Activated CD8-positive, alpha-beta memory T cell treated with anti-CD3 and anti-CD28 coated beads, Interleukin-2, amount 50 U/mL, for 4 hours (primary cell): Measurements from ENCODE around the gene FAM229A.
"Not testable (repeated sequence)": the region's sequence is repeated elsewhere in the genome, so short reads cannot be mapped to it uniquely, and the experiment has no call there.

ENCODE experiments used
- DNase-seq: peaks from one replicate; pipeline ENCODE4 v3.0.0-alpha.2; 2020

FAM229A gene, protein sequence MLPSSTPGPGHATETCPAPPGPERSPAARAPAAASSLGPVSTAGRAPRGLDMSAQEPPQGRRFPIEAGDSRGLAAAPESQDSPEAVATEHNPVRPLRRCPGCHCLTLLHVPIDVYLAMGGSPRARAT

DNA sequence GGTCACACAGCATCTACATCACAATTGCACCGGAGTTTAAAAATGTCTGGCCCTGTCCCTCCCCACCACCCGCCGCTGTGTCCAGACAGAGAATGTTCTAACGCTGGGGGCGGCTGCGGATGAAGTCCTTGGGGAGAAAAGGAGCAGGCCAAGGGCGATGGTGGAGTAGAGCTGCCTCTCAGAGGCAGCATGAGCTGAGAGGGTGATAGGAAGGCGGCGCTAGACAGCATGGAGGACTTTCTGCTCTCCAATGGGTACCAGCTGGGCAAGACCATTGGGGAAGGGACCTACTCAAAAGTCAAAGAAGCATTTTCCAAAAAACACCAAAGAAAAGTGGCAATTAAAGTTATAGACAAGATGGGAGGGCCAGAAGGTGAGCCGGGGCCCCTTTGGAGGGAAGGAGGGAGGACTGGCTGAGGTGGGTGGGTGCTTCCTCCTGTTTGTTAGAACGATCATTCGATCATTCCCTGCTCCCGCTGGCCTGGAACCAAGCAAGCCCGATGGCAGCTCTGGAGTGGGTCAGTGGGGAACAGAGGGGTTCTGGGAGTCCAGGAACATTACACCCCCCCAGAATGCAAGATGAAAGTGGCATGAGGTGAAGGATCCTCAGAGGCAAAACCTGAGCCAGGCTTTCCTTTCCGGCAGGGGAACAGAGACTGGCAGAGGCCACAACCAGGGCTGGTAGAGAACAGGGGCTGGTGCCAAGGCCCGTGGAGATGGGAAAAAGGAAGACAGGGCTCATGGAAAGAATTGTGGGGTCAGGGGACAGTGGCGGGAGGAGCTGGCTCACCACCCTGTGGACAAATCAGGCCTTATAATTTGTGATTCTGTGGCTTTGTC lies at the start of gene FAM229A, which contains the start of gene TSSK3:
FAM229A (minus strand) TSS at position 12 of the 840 bp plus-strand sequence. CDS start 394 bp downstream, outside the sequence.
TSSK3 (plus strand) TSS at position 66 of the 840 bp plus-strand sequence; CDS start at position 229, 163 bp downstream.
- no peak for DNase-seq

DNA sequence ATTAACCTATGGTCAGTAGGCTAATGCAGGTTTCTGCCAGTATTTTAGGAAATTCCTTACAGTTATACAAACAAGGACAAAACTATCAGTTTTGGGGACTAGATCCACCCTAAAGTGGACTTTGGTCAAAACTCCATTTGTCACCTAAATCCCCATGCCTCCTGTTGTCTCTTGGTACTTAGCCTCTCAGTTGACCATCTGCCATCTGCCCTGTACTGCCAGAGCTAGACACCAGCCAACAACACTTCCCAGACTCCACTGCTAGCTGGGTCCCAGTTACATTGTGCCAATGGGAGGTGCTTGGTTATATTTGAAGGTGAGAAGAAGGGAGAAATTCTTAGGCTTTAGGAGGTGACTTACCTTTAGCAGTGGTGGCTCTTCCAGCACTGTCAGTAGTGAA lies 49.0 kb upstream of the FAM229A start:
- no peak for DNase-seq

DNA sequence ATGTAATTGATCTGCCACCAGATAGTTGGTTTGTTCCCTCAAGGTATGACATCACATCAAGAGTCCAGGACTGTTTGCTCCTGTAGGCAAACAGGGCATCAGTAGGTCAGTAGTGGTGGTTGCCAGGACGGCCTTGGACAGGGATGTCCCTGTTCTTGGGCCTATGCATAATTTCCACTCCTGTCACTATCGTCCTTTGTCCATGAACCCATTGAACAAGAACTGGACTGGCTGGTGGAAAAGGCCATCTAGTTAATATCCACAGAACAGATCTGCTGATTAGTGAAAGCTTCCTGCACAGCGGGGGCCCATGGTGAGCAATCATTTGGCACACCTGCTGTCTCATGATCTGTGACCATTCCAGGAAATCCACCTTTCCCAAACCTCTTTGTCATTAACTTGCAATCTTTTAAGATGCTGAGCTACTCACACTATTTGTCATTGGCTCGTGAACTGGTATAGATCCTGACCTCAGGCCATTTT lies 44.4 kb upstream of the FAM229A start:
- DNase-seq = no peak

DNA sequence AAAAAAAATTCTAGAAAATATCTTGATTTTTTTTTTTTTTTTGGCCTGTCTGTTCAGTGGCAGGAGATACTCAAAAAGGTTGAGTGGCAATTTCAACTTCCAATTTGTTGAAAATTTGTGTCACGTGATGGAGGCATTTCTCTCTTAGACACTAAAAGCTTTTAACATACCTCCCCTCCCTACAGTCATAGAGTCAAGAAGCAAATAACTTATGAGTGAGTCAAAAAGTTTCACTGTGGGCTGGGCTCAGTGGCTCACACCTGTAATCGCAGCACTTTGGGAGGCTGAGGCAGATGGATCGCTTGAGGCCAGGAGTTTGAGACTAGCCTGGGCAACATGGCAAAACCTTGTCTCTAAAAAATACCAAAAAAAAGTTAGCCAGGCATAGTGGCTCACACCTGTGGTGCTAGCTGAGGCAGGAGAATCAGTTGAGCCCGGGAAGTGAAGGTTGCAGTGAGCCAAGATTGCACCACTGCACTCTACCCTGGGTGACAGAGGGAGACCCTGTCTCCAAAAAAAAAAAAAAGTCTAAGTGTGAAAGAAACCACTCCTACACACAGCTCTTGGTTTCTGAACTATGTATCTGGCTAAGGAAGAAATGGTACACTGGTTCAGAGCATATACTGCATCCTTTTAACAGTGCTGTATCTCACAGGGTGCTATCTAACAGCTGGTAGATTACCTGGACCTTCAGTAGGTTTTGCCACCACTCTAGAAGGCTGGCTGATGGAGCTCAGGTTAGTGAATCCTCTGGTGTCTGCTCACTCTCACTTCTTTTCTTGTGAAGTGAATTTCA lies 43.6 kb upstream of the FAM229A start:
- DNase-seq = no peak

DNA sequence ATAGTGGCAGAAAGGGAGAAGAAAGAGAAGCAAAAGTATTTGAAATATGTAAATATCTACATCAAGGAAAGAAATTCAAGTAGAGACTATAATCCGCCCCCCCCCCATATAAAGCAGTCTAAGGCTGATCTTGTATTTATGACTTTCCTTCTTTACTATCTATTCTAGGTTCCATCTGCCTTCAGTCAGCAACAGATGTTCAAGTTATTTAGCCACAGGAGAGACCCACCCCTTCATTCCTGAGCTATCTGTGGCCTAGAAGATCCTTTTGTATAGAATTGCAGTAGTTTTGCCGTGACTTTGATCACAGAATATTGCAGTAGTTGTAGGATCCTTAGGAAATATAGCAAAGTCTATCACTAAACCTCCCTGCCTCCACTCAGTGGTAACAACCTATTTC lies 42.7 kb upstream of the FAM229A start:
- DNase-seq = no peak

DNA sequence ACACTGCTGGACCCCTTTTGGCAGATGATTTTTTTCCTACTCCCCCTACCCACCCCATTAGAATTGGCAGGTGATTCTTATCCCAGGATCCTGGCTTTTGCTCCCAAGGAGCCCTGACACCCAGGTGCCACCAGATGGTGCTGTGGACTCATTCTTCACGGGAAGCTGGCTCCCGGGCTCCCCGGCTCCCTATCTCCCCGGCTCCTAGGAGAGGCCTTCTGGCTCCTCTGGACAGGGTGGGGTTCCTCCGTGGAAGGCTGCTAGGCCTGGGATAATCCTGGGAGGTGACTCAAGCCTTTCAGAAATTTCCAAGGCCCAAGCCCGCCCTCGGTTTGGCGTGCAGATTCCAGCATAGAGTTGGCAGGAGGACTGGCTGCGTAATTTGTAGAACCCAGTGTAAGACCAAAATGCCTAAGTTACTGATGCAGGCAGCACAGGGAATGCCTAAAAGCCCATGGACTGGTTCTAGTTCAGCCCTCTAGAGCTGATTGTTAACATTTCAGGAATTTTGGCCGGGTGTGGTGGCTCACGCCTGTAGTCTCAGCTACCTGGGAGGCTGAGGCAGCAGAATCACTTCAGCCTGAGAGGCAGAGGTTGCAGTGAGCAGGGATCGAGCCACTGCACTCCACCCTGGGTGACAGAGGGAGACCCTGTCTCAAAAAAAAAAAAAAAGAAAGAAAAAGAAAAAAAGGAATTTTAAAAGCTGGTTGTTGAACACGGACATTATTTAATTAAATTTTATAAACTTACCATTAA lies 38.8 kb upstream of the FAM229A start:
- DNase-seq = peak; percentile 43

DNA sequence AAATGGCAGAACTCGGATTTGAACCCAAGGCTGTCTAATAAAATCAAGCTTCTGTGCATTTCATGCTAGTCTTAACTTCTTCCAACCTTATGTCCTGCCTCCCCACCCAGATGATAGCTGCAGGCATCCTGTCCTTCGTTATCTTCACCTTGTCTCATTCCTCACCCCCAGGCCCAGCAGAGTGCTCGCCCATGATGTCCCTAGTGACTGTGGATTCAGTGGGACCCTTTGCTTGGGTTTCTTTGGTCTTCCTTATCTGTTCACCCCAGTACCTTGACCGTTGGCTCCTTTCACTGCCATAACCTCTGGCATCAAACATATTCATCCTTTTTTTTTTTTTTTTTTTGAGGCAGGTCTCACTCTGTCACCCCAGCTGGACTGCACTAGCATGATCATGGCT lies 37.6 kb upstream of the FAM229A start:
- DNase-seq = no peak

DNA sequence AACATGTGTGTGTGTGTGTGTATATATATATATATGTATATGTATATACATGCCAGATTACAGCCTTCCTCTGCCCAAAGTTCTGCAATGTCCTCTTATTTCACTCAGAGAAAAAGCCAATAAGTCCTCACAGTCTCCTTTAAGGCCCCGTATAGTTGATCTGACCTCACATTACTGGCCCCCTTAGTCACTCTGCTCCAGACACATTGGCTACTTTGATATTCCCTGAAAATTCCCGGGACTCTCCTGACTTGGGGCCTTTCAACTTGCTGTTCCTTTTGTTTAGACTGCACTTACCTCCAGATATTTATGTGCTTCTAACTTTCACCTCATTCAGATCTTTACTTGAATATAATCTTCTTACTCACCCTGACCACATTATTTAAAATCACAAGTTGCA lies 36.1 kb upstream of the FAM229A start:
- no peak for DNase-seq

DNA sequence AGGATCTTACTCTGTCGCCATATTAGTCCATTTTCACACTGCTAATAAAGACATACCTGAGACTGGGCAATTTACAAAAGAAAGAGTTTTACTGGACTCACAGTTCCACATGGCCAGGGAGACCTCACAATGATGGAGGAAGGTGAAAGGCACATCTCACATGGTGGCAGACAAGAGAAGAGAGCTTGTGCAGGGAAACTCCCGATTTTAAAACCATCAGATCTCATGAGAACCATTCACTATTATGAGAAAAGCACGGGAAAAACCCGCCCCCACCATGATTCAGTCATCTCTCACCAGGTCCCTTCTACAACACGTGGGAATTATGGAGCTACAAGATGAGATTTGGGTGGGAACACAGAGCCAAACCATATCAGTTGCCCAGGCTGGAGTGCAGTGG lies 34.2 kb upstream of the FAM229A start:
- not testable (repeated sequence) for DNase-seq

DNA sequence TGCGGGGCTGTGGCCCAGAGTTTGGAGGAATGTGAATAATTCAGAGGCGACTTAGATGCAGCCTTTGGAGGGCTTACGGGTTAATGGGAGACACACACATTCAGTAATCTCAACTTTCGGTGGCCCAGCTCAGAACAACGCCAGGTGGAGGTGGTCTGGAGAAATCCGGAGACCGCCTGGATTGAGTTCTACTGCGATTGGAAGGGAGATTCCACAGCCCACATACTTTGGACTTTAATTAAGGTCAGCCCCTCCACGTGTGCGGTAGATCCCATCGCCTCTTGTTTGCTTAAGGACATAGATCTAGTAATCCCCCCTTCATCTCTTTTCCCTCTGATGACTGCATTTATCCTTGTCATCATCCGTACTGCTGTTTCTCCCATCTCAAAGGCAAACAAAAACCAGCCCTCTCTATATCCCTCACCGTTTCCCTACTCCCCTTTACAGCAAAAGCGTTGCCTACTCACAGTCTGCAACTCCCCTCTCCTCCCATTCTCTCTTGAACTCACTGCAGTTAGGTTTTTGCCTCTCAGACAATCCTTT lies 32.7 kb upstream of the FAM229A start:
- no peak for DNase-seq

DNA sequence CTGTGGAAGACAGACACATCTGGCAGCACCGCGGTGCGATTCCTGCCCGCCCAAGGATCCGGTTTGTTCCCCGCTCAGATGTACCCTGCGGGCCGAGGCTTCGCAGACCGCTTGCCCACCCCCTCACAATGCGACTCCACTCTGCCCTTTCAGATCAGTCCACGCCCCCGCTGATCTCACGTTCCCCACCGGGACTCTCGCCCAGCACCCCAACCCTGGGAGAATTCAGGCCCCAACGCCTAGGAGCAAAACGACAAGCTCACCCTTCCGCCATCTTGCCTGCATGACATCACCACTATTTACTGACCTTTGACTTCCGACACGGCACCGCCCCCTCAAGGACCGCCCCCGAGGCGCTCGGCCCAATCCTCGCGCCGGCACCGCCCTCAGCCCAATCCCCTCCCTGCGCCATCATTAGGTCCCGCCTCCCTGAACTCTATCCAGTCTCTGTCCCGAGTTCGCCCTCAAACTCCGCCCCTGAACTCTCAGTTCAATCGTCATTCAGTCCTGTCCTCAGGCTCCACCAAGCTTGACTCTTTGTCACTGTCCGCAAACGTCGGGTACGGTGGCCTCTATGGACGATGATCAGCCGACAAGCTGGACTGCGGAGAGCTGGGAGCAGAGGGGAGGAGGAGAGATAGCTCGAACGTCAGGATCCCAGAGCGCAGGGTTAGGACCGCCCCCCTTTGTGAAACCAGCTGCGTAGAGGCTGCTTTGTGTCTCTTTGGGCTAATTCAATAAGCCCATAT lies 32.0 kb upstream of the FAM229A start, which contains the start of gene BSDC1:
BSDC1 (minus strand) TSS at position 301 of the 749 bp plus-strand sequence; CDS start at position 274, 27 bp downstream.
- DNase-seq = peak; percentile 98

DNA sequence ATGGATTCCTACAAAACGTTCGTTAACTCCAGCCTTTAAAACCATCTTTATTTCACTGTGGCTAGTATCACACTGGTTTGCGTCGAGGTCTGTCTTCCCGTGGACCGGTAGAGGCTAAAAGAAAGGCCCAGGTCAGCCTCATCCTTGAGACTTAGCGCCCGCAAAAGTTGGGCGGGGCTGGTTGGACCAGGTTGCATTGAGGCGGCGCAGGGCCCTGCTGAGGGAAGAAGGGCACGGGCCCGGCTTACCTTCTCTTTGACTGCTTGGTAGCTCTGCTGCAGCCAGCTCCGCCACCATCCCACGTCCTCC lies 31.5 kb upstream of the FAM229A start:
- DNase-seq = no peak

DNA sequence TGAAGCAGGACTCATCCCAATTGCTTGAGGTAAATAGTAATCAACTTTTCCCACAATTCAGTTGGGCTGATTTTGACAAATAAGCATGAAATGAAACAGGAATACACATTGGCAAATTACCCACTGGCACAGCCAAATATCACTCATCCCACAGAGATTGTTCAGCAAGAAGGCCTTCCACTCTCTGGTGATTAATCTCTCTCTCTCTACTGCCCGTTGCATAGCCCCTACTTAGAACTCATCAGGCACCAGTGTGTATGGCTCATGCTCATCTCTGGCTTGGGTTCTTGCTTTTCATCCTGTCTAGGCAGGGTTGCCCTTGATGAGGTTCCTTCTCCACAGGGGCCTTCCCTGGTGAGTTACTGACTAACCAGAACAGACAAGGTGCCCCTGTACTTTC lies 30.9 kb upstream of the FAM229A start:
- DNase-seq = no peak

DNA sequence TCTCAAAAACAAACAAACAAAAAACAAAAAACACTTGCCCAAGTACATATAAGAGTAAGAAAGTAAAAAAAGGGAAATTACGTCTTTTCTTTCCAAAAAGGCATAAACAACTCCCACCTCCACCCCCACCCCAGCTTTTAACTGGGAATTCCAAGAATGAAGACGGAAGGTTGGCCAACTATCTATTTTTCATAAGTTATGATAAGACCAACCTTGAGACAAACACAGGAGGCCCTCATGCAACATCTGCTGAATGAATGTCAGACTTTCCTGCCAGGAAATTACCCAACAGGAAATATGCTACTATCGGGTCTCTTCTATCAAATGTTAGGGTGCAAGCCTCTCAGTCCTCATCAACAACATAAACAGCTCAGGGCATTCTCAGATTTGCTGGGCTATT lies 30.0 kb upstream of the FAM229A start:
- no peak for DNase-seq

DNA sequence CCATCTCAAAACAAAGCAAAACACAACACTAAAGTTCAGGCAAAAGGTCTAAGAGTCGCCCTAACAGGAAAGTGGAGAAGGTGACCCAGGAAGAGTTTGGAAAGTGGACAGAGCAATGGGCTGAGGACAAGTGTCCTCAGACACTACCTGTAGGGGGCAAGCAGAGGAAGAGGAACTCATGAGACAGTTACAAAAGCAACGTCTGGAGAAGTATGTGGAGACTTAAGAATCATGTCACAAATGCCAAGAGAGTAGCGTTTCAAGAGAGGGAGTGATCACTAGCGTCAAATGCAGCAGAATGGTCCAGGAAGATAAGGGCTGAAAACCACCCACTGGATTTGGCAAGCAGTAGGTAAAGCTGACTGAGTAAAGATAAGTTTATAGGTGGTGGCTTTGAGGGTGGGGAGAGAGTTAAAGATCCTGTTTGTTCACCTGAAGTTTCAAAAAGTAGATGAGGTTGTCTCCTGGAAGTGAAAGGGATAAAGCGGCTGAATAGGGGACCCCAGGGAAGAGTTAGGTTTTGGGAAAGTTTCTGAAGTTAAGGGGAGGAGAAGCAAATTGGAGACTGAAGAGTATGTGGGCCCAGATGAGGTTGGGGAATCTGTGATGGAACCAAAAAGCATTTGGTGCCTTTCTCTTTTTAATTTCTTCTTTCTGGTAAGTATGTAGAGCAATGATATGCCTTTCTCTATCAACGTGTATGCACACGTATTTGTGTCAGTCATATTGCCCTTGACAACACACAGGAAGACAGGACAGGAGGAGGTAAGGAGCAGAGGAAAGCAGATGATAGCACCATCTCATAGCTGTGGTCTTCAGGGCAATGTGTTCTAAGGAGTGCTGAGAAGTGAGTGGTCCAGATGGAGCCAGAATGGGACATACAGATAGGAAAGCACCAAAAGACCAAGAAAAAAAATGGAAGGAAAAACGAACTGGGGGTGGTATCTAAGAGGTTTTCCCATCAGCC lies 28.9 kb upstream of the FAM229A start:
- no peak for DNase-seq

DNA sequence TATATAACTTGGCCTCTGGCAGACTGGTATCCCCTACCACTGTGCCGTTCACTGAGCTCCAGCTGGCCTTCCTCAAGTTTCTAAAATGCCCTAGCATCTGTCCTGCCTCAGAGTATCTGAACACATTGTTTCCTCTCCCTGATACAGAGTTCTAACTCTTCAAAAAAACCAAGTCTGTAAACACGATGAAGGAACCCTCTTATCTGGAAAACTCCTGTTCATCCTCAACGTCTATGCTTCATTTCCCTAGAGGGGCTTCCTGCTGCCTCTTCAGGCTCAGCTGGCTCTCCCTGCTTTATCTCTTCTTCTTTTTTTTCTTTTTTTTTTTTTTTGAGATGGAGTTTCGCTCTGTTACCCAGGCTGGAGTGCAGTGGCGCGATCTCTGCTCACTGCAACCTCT lies 26.4 kb upstream of the FAM229A start:
- no peak for DNase-seq

DNA sequence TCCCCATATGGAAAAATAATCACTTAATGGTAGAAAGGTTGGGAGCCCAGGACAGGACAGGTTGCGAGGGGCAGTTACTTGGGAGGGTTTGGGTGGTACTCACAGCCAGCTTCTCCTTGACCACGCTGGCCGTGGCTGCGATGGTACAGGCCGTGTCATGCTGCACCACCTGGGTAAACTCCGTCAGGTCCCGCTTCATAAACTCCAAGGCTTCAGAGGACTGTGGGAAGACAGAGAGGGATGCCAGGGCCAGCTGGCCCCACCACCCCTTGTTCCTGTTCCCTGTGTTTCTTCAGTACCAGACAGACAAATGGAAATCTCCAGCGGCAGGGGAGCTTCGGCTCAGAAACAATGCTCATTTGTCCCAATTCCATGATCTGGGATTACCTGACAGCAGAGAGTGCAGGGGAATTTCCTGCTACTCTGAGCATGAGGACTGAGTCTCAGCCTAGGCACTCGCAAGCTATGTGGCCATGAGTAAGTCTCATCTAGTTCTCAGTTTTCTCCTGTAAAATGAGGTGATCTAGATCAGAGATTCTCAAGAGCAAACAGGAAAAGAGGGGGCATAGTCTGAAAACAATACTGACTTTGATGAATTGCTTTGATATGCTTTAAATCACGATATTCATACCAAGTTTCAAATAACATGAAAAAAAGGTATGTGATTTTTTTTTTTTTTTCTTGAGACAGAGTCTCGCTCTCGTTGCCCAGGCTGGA lies 24.5 kb upstream of the FAM229A start:
- no peak for DNase-seq

DNA sequence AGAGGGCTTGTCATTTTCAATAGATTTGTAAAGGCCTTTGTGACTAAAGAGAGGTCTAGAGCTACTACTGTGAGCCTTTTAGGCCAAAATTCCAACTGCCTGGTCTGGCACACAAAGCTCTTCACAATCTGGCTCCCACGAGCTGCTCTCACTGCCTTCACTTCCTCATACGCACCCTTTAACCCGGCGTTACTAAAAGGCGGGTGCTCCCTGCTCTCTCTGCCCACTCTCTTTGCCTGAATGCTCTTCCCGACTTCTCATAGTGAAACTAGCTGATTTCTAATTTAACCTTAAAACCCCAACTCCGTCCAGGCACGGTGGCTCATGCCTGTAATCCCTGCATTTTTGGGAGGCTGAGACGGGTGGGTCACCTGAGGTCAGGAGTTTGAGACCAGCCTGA lies 17.8 kb upstream of the FAM229A start:
- no peak for DNase-seq

DNA sequence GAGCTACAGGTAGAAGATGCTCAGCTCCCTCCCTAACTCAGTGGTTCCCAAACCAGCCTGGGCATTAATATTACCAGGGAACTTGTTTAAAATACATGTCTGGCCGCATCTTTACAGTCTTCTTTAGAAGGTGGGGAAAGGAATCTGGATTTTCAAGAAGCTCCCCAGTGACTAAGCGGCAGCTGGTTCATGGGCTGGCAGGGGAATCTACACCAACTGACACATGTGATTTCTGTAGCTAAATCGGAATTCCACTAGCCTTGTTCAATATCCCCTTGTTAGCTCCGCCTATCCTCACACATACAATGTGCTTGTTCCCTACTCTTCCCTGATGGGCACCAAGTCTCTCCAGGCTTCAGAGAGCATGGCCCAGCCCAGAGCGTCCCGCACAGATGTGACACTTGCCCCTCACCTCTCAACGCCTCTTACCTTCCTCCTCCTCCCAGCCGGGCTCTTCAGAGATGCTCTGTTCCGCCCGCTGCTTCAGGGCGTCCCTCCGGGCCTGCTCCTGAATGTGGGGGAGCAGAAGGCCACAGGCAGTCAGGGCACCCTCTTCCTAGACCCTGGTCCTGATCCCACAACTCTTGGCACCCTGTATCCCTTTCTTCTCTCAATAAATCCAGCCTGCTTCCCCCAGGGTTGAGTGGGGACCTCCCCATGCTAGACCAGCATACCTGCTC lies 15.4 kb upstream of the FAM229A start:
- no peak for DNase-seq
